Ectodermal cell (in vitro differentiated cells): ENCODE data around the gene PRKCSH.
"Not testable (repeated sequence)": the region's sequence is repeated elsewhere in the genome, so short reads cannot be mapped to it uniquely, and the experiment has no call there.

Source experiments
- H3K27ac ChIP-seq: 2 replicates; pipeline ENCODE4 v1.7.0; 2013; ENCODE audit warnings: mild to moderate bottlenecking, low read depth, low read length; ENCODE audit not compliant: insufficient read depth, poor library complexity, severe bottlenecking
- H3K27me3 ChIP-seq: 2 replicates; pipeline ENCODE4 v1.7.0; 2013; ENCODE audit warnings: mild to moderate bottlenecking, low read length; ENCODE audit not compliant: insufficient read depth, control insufficient read depth, poor library complexity, severe bottlenecking
- H3K36me3 ChIP-seq: one replicate; pipeline ENCODE4 v1.7.0; 2013; ENCODE audit warnings: low read length; ENCODE audit not compliant: control insufficient read depth, insufficient read depth
- H3K4me1 ChIP-seq: one replicate; pipeline ENCODE4 v1.7.0; 2013; ENCODE audit warnings: low read length; ENCODE audit not compliant: control insufficient read depth, insufficient read depth
- H3K4me3 ChIP-seq: 2 replicates; pipeline ENCODE4 v1.7.0; 2013; ENCODE audit warnings: low read depth, low read length, control low read depth; ENCODE audit not compliant: insufficient read depth
- H3K9me3 ChIP-seq: 2 replicates; pipeline ENCODE4 v1.7.0; 2013; ENCODE audit warnings: mild to moderate bottlenecking, low read length, moderate library complexity; ENCODE audit not compliant: control insufficient read depth
- WGBS, 2 experiments: methylation state at CpG; one replicate each; pipeline ENCODE4 v1.1.7; 2013; ENCODE audit warnings: missing lambda C conversion rate in 2 of 2; 5-methylcytosine and 5-hydroxymethylcytosine counted together

Gene PRKCSH

DNA sequence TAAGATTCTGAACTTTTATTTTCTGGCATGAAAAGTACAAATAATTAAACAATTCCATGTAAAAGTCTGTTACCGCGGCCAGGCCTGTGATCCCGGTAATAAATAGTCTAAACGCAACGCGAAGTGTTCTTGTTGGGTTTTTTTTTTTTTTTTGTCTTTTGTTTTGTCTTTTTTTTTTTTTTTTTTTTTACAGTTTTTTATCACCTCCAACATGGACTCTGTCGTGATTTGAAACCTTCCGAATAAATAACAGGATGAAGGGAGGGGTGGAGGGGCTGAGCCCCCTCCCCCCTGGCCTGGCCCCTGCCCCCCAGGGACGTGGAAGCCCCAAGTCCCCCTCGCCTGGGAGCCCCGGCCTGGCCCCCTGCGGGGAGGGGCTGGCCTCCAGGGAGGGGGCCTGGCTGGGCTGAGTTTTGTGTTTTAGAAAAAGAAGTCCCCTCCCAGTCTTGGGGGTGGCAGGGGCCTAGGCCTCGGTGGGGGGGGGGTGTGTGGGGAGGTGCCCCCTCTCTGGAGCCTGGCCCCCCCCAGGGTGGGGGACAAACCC lies 16.0 kb downstream of the PRKCSH start:
- H3K36me3 ChIP-seq = peaks cover 26% of the 10 kb centered on the region
- no peak overlapping the region for H3K4me3 ChIP-seq
- no peaks in the 10 kb centered on the region for H3K9me3 ChIP-seq
- no peaks in the 10 kb centered on the region for H3K27me3 ChIP-seq
- H3K4me1 ChIP-seq = peaks cover 22% of the 10 kb centered on the region
- WGBS, 2 experiments = 17 to 49% methylated on average over 6 to 13 of the region's 13 CpGs
- peak overlapping the region; percentile 6 for H3K27ac ChIP-seq

DNA sequence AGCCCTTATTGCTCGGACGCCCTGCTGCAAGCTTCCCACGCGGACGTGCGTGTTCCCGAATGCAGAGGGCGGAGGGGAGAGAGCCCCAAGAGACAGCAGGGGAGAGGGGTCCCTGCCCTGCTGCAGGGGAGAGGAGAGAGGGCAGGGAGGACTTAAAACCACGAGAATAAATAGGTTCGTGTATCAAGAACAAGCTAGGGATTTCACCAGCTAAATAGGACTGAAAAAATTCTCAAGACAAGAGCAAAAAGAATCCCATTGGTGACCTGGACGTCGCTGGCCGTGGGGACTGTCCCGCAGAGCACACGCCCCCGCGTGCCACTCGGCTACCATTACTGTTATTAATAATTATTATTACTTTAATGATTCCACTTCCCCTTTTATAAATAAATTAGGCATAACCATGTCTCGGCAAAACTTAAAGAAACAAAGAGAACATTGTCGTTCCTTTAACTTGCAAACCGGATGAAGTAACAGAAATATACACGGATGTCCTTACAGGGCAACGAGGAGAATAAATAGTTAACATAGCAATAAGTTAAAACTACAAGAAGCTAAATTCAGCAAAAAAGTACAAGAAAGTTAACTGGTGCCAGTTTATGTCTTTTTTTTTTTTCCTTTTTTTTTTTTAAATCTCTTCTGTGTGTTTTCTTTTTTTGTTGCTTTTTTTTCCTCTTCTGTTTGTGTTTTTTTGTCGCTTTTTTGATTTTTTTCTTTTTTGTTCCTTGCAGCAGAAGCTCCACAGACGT lies 16.6 kb downstream of the PRKCSH start:
- 41 to 48% methylated on average over 19 to 21 of the region's 25 CpGs for WGBS, 2 experiments

DNA sequence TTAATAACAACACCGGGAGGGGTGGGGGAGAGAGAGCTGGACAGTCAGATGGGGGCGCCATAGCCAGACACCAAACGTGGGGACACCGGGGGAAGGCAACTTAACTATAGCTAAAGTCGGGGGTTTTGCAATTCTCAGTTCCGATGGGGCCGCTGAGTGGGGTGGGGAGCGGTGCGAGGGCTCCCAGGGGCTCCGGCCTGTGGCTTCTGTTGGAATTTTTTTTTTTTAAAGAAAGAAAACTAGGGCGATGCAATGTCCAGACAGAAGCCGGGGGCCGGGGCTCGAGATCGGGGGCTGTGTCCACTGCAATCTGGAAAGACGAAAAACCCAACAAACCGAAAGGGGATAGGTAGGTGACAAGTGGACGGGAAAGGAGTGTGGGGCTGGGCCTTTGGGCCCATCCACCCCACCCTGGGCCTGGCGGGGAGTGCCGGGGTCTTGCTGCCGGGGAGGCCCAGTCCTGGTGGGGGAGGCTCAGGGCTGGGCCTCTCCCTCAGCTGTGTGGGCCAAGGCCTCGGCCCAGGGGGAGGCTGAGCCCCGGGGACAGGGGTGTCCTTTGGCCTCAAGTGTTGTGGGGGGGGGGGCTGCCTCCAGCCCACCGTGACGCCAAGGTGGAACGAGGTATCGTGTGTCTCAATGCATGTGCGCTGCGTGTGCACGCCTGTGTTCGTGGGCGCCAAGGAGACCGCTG lies 17.3 kb downstream of the PRKCSH start:
- Histone ChIP-seq H3K4me1 (peaks cover 22% of the 10 kb centered on the region), H3K27me3 (no peaks in the 10 kb centered on the region), H3K9me3 (no peaks in the 10 kb centered on the region), H3K36me3 (peaks cover 15% of the 10 kb centered on the region), H3K4me3 (no peak overlapping the region), H3K27ac (no peak overlapping the region)
- WGBS, 2 experiments = 84 to 86% methylated on average over 33 of the region's 33 CpGs

More for the DNA sequence above, 16.6 kb downstream of the PRKCSH start:
- Histone ChIP-seq H3K27ac (peak overlapping the region; percentile 6), H3K4me1 (peaks cover 22% of the 10 kb centered on the region), H3K27me3 (no peaks in the 10 kb centered on the region), H3K4me3 (no peak overlapping the region), H3K9me3 (no peaks in the 10 kb centered on the region), H3K36me3 (peaks cover 23% of the 10 kb centered on the region)

DNA sequence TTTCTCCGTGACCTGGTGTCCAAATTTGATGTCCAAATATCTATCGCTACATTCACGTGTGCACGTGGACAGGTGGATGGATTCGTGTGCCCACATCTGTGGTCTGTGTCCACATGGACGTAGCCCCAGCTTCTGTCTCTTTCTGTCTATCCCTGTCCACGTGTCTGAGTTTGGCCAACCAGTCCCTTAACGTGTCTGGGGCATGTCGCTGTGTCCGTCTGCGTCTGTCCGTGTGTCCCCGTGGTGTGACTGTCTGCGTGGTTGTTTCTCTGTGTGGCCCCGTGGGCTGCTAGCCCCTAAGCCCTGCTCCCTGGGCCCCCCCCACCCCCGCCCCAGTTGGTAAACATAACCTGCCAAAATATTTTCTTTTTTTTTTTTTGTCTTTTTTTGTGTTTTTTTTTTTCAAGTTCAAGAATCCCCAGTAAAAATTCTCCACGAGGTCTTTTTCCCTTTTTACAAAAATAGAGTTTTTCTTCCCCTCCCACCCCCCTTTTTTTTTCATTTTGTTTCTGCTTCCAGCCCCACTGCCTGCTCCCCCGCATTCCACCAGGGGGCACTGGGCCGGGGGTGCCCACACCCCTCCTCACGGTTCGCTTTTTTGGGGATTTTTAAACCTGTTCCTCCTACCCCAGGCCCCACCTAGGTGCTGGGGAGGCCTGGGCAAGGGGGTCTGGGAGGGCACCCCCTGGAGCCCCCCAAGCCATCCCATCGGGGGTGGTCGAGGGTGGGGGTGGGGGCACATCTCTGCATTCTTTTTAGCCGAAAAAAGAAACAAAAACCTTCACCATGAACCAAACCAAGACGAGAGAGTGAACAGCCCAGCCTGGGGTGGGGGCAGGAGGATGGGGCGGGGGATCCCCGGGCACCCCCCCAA lies 18.3 kb downstream of the PRKCSH start:
- H3K4me3 ChIP-seq = no peak overlapping the region
- 71 to 75% methylated on average over 25 to 26 of the region's 27 CpGs for WGBS, 2 experiments

DNA sequence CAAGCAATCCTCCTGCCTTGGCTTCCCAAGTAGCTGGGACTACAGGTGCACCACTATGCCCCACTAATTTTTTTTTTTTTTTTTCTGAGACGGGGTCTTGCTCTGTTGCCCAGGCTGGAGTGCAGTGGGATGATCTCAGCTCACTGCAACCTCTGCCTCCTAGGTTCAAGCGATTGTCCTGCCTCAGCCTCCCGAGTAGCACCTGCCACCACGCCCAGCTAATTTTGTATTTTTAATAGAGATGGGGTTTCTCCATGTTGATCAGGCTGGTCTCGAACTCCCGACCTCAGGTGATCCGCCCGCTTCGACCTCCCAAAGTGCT lies 19.8 kb downstream of the PRKCSH start:
- not testable (repeated sequence) for H3K27me3 ChIP-seq, H3K4me3 ChIP-seq, H3K9me3 ChIP-seq, H3K36me3 ChIP-seq, H3K27ac ChIP-seq
- peaks cover 22% of the 10 kb centered on the region for H3K4me1 ChIP-seq
- 94 to 96% methylated on average over 9 of the region's 9 CpGs for WGBS, 2 experiments

More for the DNA sequence above, 18.3 kb downstream of the PRKCSH start:
- H3K9me3 ChIP-seq = no peaks in the 10 kb centered on the region
- no peak overlapping the region for H3K27ac ChIP-seq
- peaks cover 6% of the 10 kb centered on the region for H3K36me3 ChIP-seq
- H3K4me1 ChIP-seq = peaks cover 22% of the 10 kb centered on the region
- H3K27me3 ChIP-seq = no peaks in the 10 kb centered on the region

DNA sequence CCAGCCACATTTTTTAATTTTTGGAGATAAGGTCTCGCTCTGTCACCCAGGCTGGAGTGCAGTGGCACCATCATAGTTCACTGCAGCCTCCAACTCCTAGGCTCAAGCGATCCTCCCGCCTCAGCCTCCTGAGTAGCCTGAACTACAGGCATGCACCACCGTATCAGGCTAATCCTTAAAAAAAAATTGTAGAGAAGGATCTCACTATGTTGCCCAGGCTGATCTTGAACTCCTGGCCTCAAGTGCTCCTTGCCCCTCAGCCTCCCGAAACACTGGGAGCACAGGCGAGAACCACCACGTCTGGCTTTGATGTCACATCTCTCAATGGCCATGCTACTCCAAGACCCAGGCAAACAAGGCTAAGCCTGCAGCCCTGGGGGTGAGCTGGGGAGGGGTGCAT lies 21.2 kb downstream of the PRKCSH start:
- no peak overlapping the region for H3K4me3 ChIP-seq
- H3K4me1 ChIP-seq = peaks cover 8% of the 10 kb centered on the region
- H3K9me3 ChIP-seq = no peaks in the 10 kb centered on the region
- WGBS, 2 experiments = 85% methylated on average over 7 of the region's 7 CpGs
- H3K27ac ChIP-seq = no peak overlapping the region
- H3K36me3 ChIP-seq = no peaks in the 10 kb centered on the region
- no peaks in the 10 kb centered on the region for H3K27me3 ChIP-seq

DNA sequence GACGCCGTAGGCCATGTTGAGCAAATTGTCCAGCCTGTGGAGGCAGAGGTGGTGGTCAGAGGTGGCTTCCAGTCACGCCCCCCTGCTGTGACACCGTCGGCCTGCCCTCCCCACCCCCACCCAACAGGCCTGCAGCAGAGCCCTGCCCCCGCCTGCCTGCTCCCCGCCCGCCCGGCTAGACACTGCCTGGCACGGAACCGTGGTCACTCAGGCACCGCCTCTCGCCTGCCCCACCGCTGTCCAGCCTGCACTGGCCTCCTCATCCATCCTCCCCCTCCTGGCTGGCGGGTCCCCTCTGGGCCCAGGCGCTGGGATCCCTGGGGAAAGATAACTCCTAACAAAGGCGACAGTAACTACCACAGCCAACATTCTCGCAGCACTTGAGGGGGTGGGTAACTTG lies 21.7 kb downstream of the PRKCSH start:
- H3K27me3 ChIP-seq = no peaks in the 10 kb centered on the region
- H3K36me3 ChIP-seq = no peaks in the 10 kb centered on the region
- H3K27ac ChIP-seq = no peak overlapping the region
- 51 to 52% methylated on average over 18 of the region's 18 CpGs for WGBS, 2 experiments
- H3K4me1 ChIP-seq = peaks cover 4% of the 10 kb centered on the region
- no peak overlapping the region for H3K4me3 ChIP-seq
- no peaks in the 10 kb centered on the region for H3K9me3 ChIP-seq

DNA sequence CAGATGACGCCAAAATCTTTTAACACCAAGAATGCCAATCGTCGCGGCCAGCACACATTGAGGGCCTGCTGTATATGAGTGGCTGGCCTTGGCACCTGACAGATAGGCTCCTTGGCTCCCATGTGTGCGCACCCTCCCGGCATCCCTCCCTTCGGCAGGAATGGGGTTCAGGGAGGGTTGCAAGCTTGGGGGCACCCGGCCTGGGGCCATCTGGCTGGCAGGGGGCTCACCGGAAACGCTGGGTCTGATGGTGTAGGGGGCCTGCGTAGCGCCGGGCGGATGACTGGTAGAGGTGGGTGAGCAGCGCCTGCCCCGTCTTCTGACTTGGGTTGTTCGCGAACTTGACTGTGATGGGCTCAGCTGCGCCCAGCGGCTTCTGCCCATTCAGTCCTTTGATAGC lies 22.4 kb downstream of the PRKCSH start:
- Histone ChIP-seq H3K36me3 (no peaks in the 10 kb centered on the region), H3K4me1 (no peaks in the 10 kb centered on the region), H3K27ac (no peak overlapping the region), H3K27me3 (no peaks in the 10 kb centered on the region), H3K9me3 (no peaks in the 10 kb centered on the region), H3K4me3 (no peak overlapping the region)
- whole genome bisulfite sequencing, 2 experiments = 91 to 93% methylated on average over 20 of the region's 20 CpGs

DNA sequence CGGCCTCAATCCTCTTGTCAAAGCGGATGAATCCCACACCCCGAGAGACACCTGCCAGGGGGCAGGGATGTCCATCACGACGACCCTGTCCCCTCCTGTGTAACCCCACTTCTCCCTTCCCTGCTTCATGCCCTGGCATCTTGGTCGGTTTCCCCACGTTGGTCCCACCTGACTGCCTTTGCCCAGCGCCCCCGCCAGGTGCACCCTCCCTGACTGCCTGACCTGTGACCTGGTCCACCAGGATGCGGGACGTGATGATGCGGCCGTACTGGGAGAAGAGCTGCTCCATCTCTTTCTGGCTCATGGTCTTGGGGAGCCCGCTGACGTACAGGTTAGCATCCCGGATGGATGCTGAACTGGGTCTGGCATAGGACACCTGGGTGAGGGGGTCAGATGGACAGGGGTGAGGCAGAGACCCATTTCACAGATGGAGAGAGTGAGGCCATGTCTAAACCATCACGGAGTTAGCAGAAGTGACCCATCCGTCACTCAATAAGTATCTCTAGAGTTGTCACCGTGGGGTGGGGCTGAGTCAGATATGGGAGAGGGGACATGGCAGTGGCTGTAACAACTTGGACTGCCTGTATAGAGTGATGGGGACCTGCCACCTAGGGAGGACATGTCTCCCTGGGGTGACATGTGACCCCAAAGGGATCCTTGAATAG lies 22.9 kb downstream of the PRKCSH start:
- no peak overlapping the region for H3K4me3 ChIP-seq
- H3K27ac ChIP-seq = no peak overlapping the region
- H3K36me3 ChIP-seq = no peaks in the 10 kb centered on the region
- no peaks in the 10 kb centered on the region for H3K27me3 ChIP-seq
- no peaks in the 10 kb centered on the region for H3K9me3 ChIP-seq
- WGBS, 2 experiments = 90 to 91% methylated on average over 19 of the region's 19 CpGs
- no peaks in the 10 kb centered on the region for H3K4me1 ChIP-seq
